GM19043 (cell line): ENCODE measurements around the gene APOA5.
"Not testable (repeated sequence)": the region's sequence is repeated elsewhere in the genome, so short reads cannot be mapped to it uniquely, and the experiment has no call there.

ENCODE experiments used
- ATAC-seq: cut with Tn5 transposase; IDR thresholded peaks from one replicate; pipeline ENCODE4 v1.9.1; 2021; ENCODE audit warnings: low read depth; ENCODE audit not compliant: unreplicated experiment

The APOA5 gene

DNA sequence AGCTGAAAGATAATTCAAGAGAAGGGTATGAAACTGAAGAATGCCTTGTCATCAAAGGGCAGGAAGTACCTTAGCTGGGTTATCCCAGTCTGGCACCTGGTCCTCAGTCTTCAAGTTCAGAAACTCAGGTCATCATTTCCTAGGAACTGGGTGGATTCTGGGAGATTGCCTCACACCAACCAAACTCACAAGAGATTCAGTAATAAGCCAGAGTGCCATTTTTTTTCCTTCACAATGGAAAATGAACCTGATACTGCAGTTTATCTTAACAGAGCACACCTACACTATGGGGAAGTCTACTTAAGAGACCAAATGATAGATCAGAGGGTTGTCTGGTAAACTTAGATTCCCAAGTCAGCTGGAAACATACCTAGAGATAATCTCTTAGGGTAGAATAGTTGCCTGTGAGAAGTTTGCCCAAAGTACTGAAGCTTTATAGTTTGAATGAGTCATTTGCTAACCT is 15.1 kb downstream of the APOA5 start:
- no peak for ATAC-seq

DNA sequence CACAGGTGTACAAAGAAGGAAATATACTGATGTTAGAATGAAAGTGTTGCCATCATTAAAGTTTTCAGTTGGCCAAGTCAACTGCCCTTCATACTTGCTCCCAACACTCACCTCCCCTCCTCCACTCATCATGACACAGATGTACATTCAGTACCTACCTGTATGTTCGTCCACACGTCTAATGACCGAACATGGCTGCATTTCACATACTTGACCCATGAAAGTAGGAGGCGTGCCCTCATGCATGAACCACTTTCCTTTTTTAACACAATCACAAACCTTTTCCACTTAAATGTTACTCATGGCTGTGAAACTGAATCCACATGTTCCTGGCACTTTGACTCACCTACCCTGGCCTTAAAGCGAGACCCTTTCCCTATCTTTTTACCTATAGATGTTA is 15.7 kb downstream of the APOA5 start:
- no peak for ATAC-seq

- no peak for ATAC-seq
Measured at GRCh38 chr11:116774661-116775060, 17.0 kb downstream of the APOA5 start.

GRCh38 chr11:116773203-116774097 is 18.2 kb downstream of the APOA5 start:
- ATAC-seq: peak; percentile 36

GRCh38 chr11:116772443-116773202 is 19.1 kb downstream of the APOA5 start, which contains the start of gene BUD13:
BUD13 (minus strand) TSS chr11:116772987; CDS start chr11:116772964, 23 bp downstream.
- ATAC-seq: peak; percentile 88

DNA sequence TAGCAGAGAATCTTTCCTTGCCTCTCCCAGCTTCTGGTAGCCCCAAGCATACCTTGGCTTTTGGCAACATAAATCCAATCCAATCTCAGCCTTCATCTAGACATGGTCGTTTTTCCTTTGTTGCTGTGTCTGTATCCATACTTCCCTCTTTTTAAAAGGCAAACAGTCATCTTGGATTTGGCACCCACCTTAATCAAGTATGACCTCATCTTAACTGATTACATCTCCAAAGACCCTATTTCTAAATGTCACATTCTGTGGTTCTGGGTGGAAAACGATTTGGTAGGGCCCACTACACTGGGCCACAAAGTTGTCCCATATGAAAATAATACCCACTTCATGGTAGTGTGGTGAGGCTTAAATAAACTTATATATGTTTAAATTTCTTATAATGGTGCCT is 19.7 kb downstream of the APOA5 start:
- ATAC-seq: no peak

DNA sequence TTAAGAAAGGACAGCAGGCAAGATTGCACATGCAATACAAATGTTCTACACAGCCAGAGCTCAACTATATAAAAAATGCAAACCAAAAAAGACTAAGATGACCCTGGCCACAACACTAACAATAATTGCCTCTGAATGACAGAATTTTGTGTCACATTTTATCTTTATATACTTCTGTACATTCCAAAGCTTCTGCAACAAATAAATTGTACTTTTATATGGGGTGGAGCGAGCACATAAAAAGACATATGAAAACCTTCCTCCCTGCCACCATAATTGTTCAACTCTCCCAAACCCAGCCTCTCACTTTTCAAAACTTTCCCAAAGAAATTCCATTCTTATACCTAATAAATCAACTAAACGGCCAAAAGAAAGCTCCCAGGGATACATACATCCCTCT is 29.5 kb downstream of the APOA5 start:
- ATAC-seq: no peak

DNA sequence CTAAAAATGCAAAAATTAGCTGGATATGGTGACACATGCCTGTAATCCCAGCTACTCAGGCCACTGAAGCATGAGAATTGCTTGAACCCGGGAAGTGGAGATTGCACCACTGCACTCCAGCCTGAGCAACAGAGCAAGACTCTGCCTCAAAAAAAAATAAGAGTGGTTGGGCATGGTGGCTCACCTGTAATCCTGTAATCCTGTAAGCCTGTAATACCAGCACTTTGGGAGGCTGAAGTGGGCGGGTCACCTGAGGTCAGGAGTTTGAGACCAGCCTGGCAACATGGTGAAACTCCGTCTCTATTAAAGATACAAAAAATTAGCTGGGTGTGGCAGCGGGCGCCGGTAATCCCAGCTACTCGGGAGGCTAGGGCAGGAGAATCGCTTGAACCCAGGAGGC is 35.6 kb downstream of the APOA5 start:
- not testable (repeated sequence) for ATAC-seq

- no peak for ATAC-seq
Measured at GRCh38 chr11:116750070-116750718, 41.5 kb downstream of the APOA5 start.

DNA sequence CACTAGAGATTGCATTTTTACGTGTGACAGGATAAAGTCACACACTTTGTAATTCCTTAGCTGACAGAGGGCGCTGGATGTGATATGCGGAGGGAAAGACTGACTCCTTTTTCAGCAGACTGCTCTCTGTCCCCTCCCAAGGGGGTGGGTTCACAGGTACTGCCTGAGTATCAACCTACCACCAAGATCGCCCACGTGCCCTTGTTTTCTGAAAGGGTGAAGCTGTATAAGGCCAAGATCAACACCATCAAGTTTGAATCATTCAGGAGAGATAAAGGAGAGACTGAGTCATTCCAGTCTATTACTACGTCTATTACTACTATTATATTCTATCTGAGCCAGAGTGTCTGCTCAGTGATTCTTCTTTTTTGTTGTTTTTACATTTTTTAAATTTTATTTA is 49.6 kb downstream of the APOA5 start:
- no peak for ATAC-seq

- no peak for ATAC-seq
Measured at GRCh38 chr11:116740741-116741140, 50.9 kb downstream of the APOA5 start.
